Upper lobe of right lung (tissue), 1 donor: ENCODE data around the gene BET1. TPM values are rescaled to one million over a fixed set of nuclear protein-coding genes. Genes with fewer than 3 reads are reported as not detected.

Experiments used
- ATAC-seq: fragments of 200-7000 bp; cut with Tn5 transposase; one replicate; pipeline ENCODE4 v1.9.1; 2020; ENCODE audit warnings: mild to moderate bottlenecking, moderate library complexity
- DNase-seq: peaks from one replicate; pipeline ENCODE4 v3.0.0-alpha.2; 2020
- H3K27ac ChIP-seq: fragments of 200-600 bp; one replicate; pipeline ENCODE4 v1.8.0; 2022
- H3K27me3 ChIP-seq: fragments of 200-600 bp; one replicate; pipeline ENCODE4 v1.8.0; 2022; ENCODE audit warnings: mild to moderate bottlenecking
- H3K36me3 ChIP-seq: fragments of 200-600 bp; one replicate; pipeline ENCODE4 v1.8.0; 2022
- H3K4me1 ChIP-seq: fragments of 200-600 bp; one replicate; pipeline ENCODE4 v1.8.0; 2022
- H3K4me3 ChIP-seq: fragments of 200-600 bp; one replicate; pipeline ENCODE4 v1.8.0; 2022; ENCODE audit warnings: mild to moderate bottlenecking
- H3K9me3 ChIP-seq: fragments of 200-600 bp; one replicate; pipeline ENCODE4 v1.8.0; 2022
- CTCF ChIP-seq: fragments of 200-600 bp; IDR thresholded peaks from one replicate; pipeline ENCODE4 v1.8.0; 2022; ENCODE audit warnings: antibody characterized with exemption
- intact Hi-C: fragments of 100-400 bp; cut with DNase I; formaldehyde crosslinking; loops from one replicate; pipeline ENCODE4 v1.11.0; 2022
- total RNA-seq: library from RNA; stranded (reverse); fragmentation: NEBNext Ultra II Directional; extraction: Animal tissue kit (Norgen Biotek cat#: 25700); gene quantifications from one replicate; pipeline ENCODE4 v1.2.1, GENCODE V29; 2021
- donor health status: DM: no; HTN: yes; CAD: no; lungs with severe emphysema.

The BET1 gene
- total RNA-seq, 1 donor from 2014 or later, result 24.3 TPM

GRCh38 chr7:93955304-93955703, 48.9 kb downstream of the BET1 start:
- intact Hi-C loops, result no loop called here
- Histone ChIP-seq H3K4me1 (no peaks in the 10 kb centered on the region), H3K36me3 (no peaks in the 10 kb centered on the region), H3K9me3 (no peaks in the 10 kb centered on the region), H3K27ac (no peak overlapping the region), H3K27me3 (no peaks in the 10 kb centered on the region), H3K4me3 (no peak overlapping the region)
- TF ChIP-seq CTCF, result no peak
- DNase-seq (no peak), ATAC-seq (no peak)

- intact Hi-C loops, result no loop called here
- H3K36me3 ChIP-seq, result no peaks in the 10 kb centered on the region
- H3K27me3 ChIP-seq, result no peaks in the 10 kb centered on the region
- no peaks in the 10 kb centered on the region for H3K4me1 ChIP-seq
- DNase-seq (no peak), ATAC-seq (no peak)
- no peaks in the 10 kb centered on the region for H3K9me3 ChIP-seq
- no peak overlapping the region for H3K4me3 ChIP-seq
- H3K27ac ChIP-seq, result no peak overlapping the region
- TF ChIP-seq CTCF, result no peak
These were observed 54.7 kb downstream of the BET1 start for GRCh38 chr7:93949423-93949822.

- Histone ChIP-seq H3K4me3 (no peak overlapping the region), H3K36me3 (no peaks in the 10 kb centered on the region), H3K9me3 (no peaks in the 10 kb centered on the region), H3K27ac (no peak overlapping the region), H3K4me1 (no peaks in the 10 kb centered on the region), H3K27me3 (no peaks in the 10 kb centered on the region)
- no peak for ATAC-seq
- DNase-seq, result no peak
- no peak for TF ChIP-seq CTCF
- intact Hi-C loops, result no loop called here
These were observed 55.3 kb downstream of the BET1 start for GRCh38 chr7:93948873-93949272.

- no peak for TF ChIP-seq CTCF
- Histone ChIP-seq H3K4me3 (no peak overlapping the region), H3K4me1 (no peaks in the 10 kb centered on the region), H3K27me3 (no peaks in the 10 kb centered on the region), H3K36me3 (no peaks in the 10 kb centered on the region), H3K27ac (no peak overlapping the region), H3K9me3 (no peaks in the 10 kb centered on the region)
- intact Hi-C loops, result no loop called here
- DNase-seq (no peak), ATAC-seq (no peak)
These were observed 56.0 kb downstream of the BET1 start for GRCh38 chr7:93948106-93948505.

GRCh38 chr7:93945756-93946535, 58.2 kb downstream of the BET1 start:
- Histone ChIP-seq H3K36me3 (no peaks in the 10 kb centered on the region), H3K4me1 (no peaks in the 10 kb centered on the region), H3K4me3 (no peak overlapping the region), H3K9me3 (no peaks in the 10 kb centered on the region), H3K27ac (peak overlapping the region; percentile 45), H3K27me3 (no peaks in the 10 kb centered on the region)
- DNase-seq, result no peak
- no peak for TF ChIP-seq CTCF
- intact Hi-C loops, result no loop called here
- no peak for ATAC-seq
